Neural progenitor cell (in vitro differentiated cells): ENCODE measurements around the gene PRPSAP1. TPM values are rescaled to one million over a fixed set of nuclear protein-coding genes. Genes with fewer than 3 reads are reported as not detected.

Experiments
- DNase-seq: peaks from one replicate; pipeline ENCODE4 v3.0.0-alpha.2; 2016; ENCODE audit warnings: low spot score
- H2AFZ ChIP-seq: fragments of 200-600 bp; sonication (generic); replicated peaks from 2 replicates; pipeline ENCODE4 v1.6.1; 2016; ENCODE audit warnings: antibody characterized with exemption
- H3F3A ChIP-seq: fragments of 200-600 bp; sonication (generic); 2 replicates; pipeline ENCODE4 v1.6.1; 2016; ENCODE audit warnings: antibody characterized with exemption, low read depth
- H3K27ac ChIP-seq: fragments of 200-600 bp; sonication (generic); 2 replicates; pipeline ENCODE4 v1.5.1; 2016; ENCODE audit warnings: mild to moderate bottlenecking
- H3K27me3 ChIP-seq: fragments of 200-600 bp; sonication (generic); 2 replicates; pipeline ENCODE4 v1.6.1; 2016; ENCODE audit warnings: mild to moderate bottlenecking, moderate library complexity
- H3K36me3 ChIP-seq: fragments of 200-600 bp; sonication (generic); 2 replicates; pipeline ENCODE4 v1.5.1; 2016
- H3K4me1 ChIP-seq: fragments of 200-600 bp; sonication (generic); 2 replicates; pipeline ENCODE4 v1.6.1; 2016; ENCODE audit warnings: mixed run types
- H3K4me2 ChIP-seq: fragments of 200-600 bp; sonication (generic); 2 replicates; pipeline ENCODE4 v1.6.1; 2016
- H3K4me3 ChIP-seq: fragments of 200-600 bp; sonication (generic); 2 replicates; pipeline ENCODE4 v1.5.1; 2016
- H3K79me2 ChIP-seq: fragments of 200-600 bp; sonication (generic); 2 replicates; pipeline ENCODE4 v1.6.1; 2016; ENCODE audit warnings: low read depth
- H3K9ac ChIP-seq: fragments of 200-600 bp; sonication (generic); 2 replicates; pipeline ENCODE4 v1.6.1; 2016
- H3K9me3 ChIP-seq: fragments of 200-600 bp; sonication (generic); 2 replicates; pipeline ENCODE4 v1.5.1; 2016; ENCODE audit warnings: low read depth
- H4K20me1 ChIP-seq: fragments of 200-600 bp; sonication (generic); 2 replicates; pipeline ENCODE4 v1.6.1; 2016; ENCODE audit warnings: low read depth
- H3K27ac Mint-ChIP-seq: 3 replicates; pipeline ENCODE4 v1.8.0; 2021; ENCODE audit warnings: mixed read lengths
- H3K27me3 Mint-ChIP-seq: 2 replicates; pipeline ENCODE4 v1.8.0; 2022; ENCODE audit warnings: low read depth, mild to moderate bottlenecking, inconsistent platforms, moderate library complexity, mixed read lengths; ENCODE audit not compliant: insufficient read depth
- H3K36me3 Mint-ChIP-seq: 3 replicates; pipeline ENCODE4 v1.8.0; 2021; ENCODE audit warnings: mixed read lengths
- H3K4me1 Mint-ChIP-seq: 3 replicates; pipeline ENCODE4 v1.8.0; 2021; ENCODE audit warnings: mixed read lengths
- H3K4me3 Mint-ChIP-seq: 3 replicates; pipeline ENCODE4 v1.8.0; 2021; ENCODE audit warnings: mild to moderate bottlenecking, moderate library complexity, mixed read lengths
- H3K9me3 Mint-ChIP-seq: 3 replicates; pipeline ENCODE4 v1.8.0; 2020; ENCODE audit warnings: mixed read lengths
- EZH2 ChIP-seq: fragments of 200-600 bp; sonication (generic); IDR thresholded peaks from 2 replicates; pipeline ENCODE4 v1.6.1; 2017; ENCODE audit warnings: antibody characterized with exemption, mild to moderate bottlenecking, moderate library complexity
- EZH2phosphoT487 ChIP-seq: fragments of 200-600 bp; sonication (generic); IDR thresholded peaks from 2 replicates; pipeline ENCODE4 v1.6.1; 2017; ENCODE audit warnings: antibody characterized with exemption
- total RNA-seq: library from RNA; depleted of rRNA; stranded (reverse); fragments of >200 nt; gene quantifications from 2 replicates; pipeline ENCODE4 v1.2.3, GENCODE V29; 2015; ENCODE audit warnings: low replicate concordance
- TF ChIP-seq, protein P1 (sequence below): fragments of 200-600 bp; sonication (generic); IDR thresholded peaks from 2 replicates; pipeline ENCODE4 v1.5.1; 2017; ENCODE audit warnings: antibody characterized with exemption, mild to moderate bottlenecking

Gene PRPSAP1
- total RNA-seq, 1 donor from 2014 or later = 89.7 TPM

DNA sequence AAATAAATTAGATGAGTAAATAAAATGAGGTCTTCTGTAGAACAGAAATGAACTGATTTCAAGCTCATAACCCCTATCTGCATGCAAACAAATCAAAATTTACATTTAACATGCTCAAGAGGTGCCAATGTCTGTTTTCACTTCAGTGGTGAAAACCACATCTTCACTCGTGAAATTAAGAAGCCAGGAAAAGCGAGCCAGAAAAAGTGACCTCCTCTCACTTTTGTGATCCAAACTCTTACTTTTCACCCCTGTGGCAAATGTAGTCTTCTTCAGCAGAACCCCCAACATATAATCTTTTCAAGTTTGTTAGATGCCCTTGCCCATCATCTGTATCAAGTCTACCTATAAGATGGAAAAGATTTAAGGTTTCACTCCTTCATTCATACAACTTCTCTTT, 36.2 kb downstream of the PRPSAP1 start:
- Histone ChIP-seq H2AFZ (no peak overlapping the region), H3K4me2 (no peak overlapping the region), H3K9ac (no peak overlapping the region), H3K9me3 (no peaks in the 10 kb centered on the region), H3F3A (no peaks in the 10 kb centered on the region), H3K27me3 (no peaks in the 10 kb centered on the region), H3K79me2 (no peaks in the 10 kb centered on the region), H4K20me1 (no peaks in the 10 kb centered on the region), H3K36me3 (no peaks in the 10 kb centered on the region), H3K4me1 (no peaks in the 10 kb centered on the region), H3K4me3 (no peak overlapping the region), H3K27ac (no peak overlapping the region)
- Mint-ChIP-seq H3K27ac (no peak overlapping the region), H3K9me3 (no peaks in the 10 kb centered on the region), H3K27me3 (peaks cover 2% of the 10 kb centered on the region), H3K4me3 (no peak overlapping the region), H3K4me1 (no peaks in the 10 kb centered on the region), H3K36me3 (peaks cover 23% of the 10 kb centered on the region)
- DNase-seq = no peak
- TF ChIP-seq, protein P1, sequence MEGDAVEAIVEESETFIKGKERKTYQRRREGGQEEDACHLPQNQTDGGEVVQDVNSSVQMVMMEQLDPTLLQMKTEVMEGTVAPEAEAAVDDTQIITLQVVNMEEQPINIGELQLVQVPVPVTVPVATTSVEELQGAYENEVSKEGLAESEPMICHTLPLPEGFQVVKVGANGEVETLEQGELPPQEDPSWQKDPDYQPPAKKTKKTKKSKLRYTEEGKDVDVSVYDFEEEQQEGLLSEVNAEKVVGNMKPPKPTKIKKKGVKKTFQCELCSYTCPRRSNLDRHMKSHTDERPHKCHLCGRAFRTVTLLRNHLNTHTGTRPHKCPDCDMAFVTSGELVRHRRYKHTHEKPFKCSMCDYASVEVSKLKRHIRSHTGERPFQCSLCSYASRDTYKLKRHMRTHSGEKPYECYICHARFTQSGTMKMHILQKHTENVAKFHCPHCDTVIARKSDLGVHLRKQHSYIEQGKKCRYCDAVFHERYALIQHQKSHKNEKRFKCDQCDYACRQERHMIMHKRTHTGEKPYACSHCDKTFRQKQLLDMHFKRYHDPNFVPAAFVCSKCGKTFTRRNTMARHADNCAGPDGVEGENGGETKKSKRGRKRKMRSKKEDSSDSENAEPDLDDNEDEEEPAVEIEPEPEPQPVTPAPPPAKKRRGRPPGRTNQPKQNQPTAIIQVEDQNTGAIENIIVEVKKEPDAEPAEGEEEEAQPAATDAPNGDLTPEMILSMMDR = no peak
- TF ChIP-seq EZH2 (no peak), EZH2phosphoT487 (no peak)

DNA sequence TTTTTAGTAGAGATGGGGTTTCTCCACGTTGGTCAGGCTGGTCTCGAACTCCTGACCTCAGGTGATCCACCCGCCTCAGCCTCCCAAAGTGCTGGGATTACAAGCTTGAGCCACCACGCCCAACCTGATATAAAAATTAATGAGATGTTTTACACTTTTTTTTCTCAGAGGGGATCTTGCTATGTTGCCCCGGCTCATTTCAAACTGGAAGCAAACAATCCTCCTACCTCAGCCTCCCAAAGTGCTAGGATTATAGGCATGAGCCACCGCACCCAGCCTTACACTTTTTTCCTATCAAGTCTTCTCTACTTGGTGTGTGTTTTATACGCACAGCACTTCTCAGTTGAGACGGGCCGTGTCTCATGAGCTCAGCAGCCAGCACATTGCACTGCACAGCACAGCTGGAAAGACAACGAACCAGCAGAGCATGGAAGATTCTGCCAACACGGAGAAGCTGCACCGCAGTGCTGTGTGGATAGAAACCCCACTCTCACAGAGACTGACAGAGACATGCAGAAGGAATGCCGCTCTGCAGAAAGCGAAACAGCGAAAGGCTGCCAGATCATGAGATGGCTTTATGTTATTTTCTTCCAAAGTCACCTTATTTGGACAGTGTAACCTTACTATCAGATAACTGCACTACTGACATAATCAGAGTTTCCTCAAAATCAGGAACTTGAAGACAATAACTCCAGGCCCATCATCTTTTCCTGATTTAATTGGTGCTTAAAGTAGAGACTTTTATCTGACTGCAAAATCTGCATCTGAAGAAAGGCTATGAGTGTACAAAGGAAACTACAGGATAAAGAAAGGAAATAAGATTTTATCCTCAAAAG, 39.1 kb downstream of the PRPSAP1 start:
- H3K27ac Mint-ChIP-seq = no peak overlapping the region
- H3K4me1 Mint-ChIP-seq = no peaks in the 10 kb centered on the region
- Histone ChIP-seq H3K4me2 (no peak overlapping the region), H3K36me3 (no peaks in the 10 kb centered on the region), H2AFZ (no peak overlapping the region), H3K27ac (no peak overlapping the region), H3F3A (no peaks in the 10 kb centered on the region), H3K9ac (no peak overlapping the region), H3K4me1 (no peaks in the 10 kb centered on the region), H3K4me3 (no peak overlapping the region), H3K27me3 (no peaks in the 10 kb centered on the region), H3K9me3 (no peaks in the 10 kb centered on the region), H4K20me1 (no peaks in the 10 kb centered on the region), H3K79me2 (no peaks in the 10 kb centered on the region)
- H3K9me3 Mint-ChIP-seq = no peaks in the 10 kb centered on the region
- no peak for DNase-seq
- peaks cover 19% of the 10 kb centered on the region for H3K36me3 Mint-ChIP-seq
- H3K27me3 Mint-ChIP-seq = peaks cover 2% of the 10 kb centered on the region
- no peak overlapping the region for H3K4me3 Mint-ChIP-seq
- TF ChIP-seq EZH2 (no peak), EZH2phosphoT487 (no peak)
- TF ChIP-seq, protein P1 = no peak

DNA sequence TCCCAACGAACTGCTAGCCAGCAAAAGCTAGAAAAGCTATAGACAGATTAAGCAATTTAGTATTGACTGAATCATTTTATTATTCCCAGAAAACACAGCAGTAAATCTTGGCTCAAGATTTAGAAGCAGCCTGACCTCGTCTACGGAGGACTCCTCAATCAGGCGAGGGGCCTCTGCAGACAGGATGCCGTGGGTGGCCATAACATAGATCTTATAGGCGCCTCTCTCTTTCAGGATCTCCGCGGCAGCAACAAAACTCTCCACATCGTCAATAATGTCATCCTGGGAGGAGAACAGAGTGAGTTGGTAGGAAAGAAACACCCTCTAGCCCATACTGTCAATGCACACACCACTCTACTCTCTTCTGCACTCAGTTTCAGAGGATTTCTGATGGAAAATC, 41.0 kb downstream of the PRPSAP1 start:
- H2AFZ ChIP-seq = no peak overlapping the region
- no peaks in the 10 kb centered on the region for H3K9me3 Mint-ChIP-seq
- TF ChIP-seq, protein P1 = no peak
- no peak for TF ChIP-seq EZH2
- TF ChIP-seq EZH2phosphoT487 = no peak
- no peaks in the 10 kb centered on the region for H3K36me3 ChIP-seq
- no peaks in the 10 kb centered on the region for H3K4me1 ChIP-seq
- H3K4me3 Mint-ChIP-seq = no peak overlapping the region
- H3K27ac ChIP-seq = no peak overlapping the region
- H3K27ac Mint-ChIP-seq = no peak overlapping the region
- H3K4me2 ChIP-seq = no peak overlapping the region
- no peaks in the 10 kb centered on the region for H3K27me3 ChIP-seq
- H3K79me2 ChIP-seq = no peaks in the 10 kb centered on the region
- peaks cover 25% of the 10 kb centered on the region for H3K36me3 Mint-ChIP-seq
- H3K4me1 Mint-ChIP-seq = no peaks in the 10 kb centered on the region
- no peaks in the 10 kb centered on the region for H3F3A ChIP-seq
- no peak for DNase-seq
- H3K27me3 Mint-ChIP-seq = peaks cover 2% of the 10 kb centered on the region
- no peak overlapping the region for H3K9ac ChIP-seq
- H3K4me3 ChIP-seq = no peak overlapping the region
- no peaks in the 10 kb centered on the region for H3K9me3 ChIP-seq
- no peaks in the 10 kb centered on the region for H4K20me1 ChIP-seq
